SK-N-SH (cell line): ENCODE data around the gene AP1S1. TPM values are rescaled to one million over a fixed set of nuclear protein-coding genes. Genes with fewer than 3 reads are reported as not detected.

Experiments used
- CTCF ChIA-PET: fragments of 300-600, 350-600 bp; formaldehyde crosslinking; extraction: SDS; loops from one replicate; lab custom pipeline; 2021; lab: Yijun Ruan, JAX
- POLR2A ChIA-PET: fragments of 350-600 bp; sonication (Branson Sonifier 250); formaldehyde crosslinking; extraction: SDS; loops from one replicate; lab custom pipeline; 2020; ENCODE audit warnings: antibody characterized with exemption, inconsistent platforms; lab: Yijun Ruan, JAX
- DNase-seq: peaks from one replicate; pipeline ENCODE4 v3.0.0; 2012
- H2AFZ ChIP-seq: fragments of 200-600 bp; sonication (generic); 2 replicates; pipeline ENCODE4 v1.8.1; 2016; ENCODE audit warnings: antibody characterized with exemption, mild to moderate bottlenecking, low read depth
- H3F3A ChIP-seq: fragments of 200-600 bp; sonication (generic); replicated peaks from 2 replicates; pipeline ENCODE3; 2016; ENCODE audit warnings: antibody characterized with exemption, mild to moderate bottlenecking; ENCODE audit not compliant: insufficient read depth
- H3K27ac ChIP-seq, 2 experiments: fragments of 200-500 bp in 1 of 2; fragments of 200-600 bp in 1 of 2; sonication (Bioruptor generic) in 1 of 2; sonication (generic), shearing (Covaris generic) in 1 of 2; 2 replicates each; pipeline versions ENCODE4 v1.5.1 to v1.6.1; 2014 to 2016; ENCODE audit warnings: low read depth in 2 of 2, inconsistent platforms in 1 of 2, low read length in 1 of 2, mild to moderate bottlenecking in 1 of 2, mixed read lengths in 1 of 2
- H3K27me3 ChIP-seq: fragments of 200-600 bp; sonication (generic), shearing (Covaris generic); 2 replicates; pipeline ENCODE4 v1.6.1; 2016; ENCODE audit warnings: mixed run types; ENCODE audit not compliant: insufficient read depth
- H3K36me3 ChIP-seq, 2 experiments: fragments of 200-500 bp in 1 of 2; fragments of 200-600 bp in 1 of 2; sonication (Bioruptor generic) in 1 of 2; sonication (generic) in 1 of 2; replicated peaks in 1 of 2; 2 replicates each; pipeline versions ENCODE3 to v1.5.1; 2014 to 2016; ENCODE audit warnings: low read length in 1 of 2, mild to moderate bottlenecking in 1 of 2; ENCODE audit not compliant: insufficient read depth in 2 of 2, control insufficient read depth in 1 of 2
- H3K4me1 ChIP-seq, 2 experiments: fragments of 200-500 bp in 1 of 2; fragments of 200-600 bp in 1 of 2; sonication (Bioruptor generic) in 1 of 2; sonication (generic), shearing (Covaris generic) in 1 of 2; 2 replicates each; pipeline versions ENCODE4 v1.5.1 to v1.6.1; 2014 to 2016; ENCODE audit warnings: low read depth in 1 of 2, low read length in 1 of 2, mixed run types in 1 of 2; ENCODE audit not compliant: insufficient read depth in 2 of 2, control insufficient read depth in 1 of 2
- H3K4me2 ChIP-seq: fragments of 200-600 bp; sonication (generic), shearing (Covaris generic); 2 replicates; pipeline ENCODE4 v1.6.1; 2017; ENCODE audit warnings: mixed run types
- H3K4me3 ChIP-seq, 2 experiments: fragments of 200-500 bp in 1 of 2; fragments of 200-600 bp in 1 of 2; sonication (Bioruptor generic) in 1 of 2; sonication (generic), shearing (Covaris generic) in 1 of 2; 2 replicates each; pipeline versions ENCODE4 v1.5.1 to v1.8.1; 2014 to 2016; ENCODE audit warnings: low read depth in 2 of 2, inconsistent platforms in 1 of 2, low read length in 1 of 2, mild to moderate bottlenecking in 1 of 2, mixed read lengths in 1 of 2, moderate library complexity in 1 of 2
- H3K79me2 ChIP-seq: fragments of 200-600 bp; sonication (generic); 2 replicates; pipeline ENCODE4 v1.8.1; 2017; ENCODE audit warnings: mild to moderate bottlenecking; ENCODE audit not compliant: insufficient read depth
- H3K9ac ChIP-seq: fragments of 200-600 bp; sonication (generic); 2 replicates; pipeline ENCODE4 v1.6.1; 2017; ENCODE audit warnings: mixed run types
- H3K9me2 ChIP-seq: fragments of 200-600 bp; sonication (generic); 2 replicates; pipeline ENCODE4 v1.6.1; 2017; ENCODE audit warnings: mixed run types
- H3K9me3 ChIP-seq: fragments of 200-600 bp; sonication (generic); 2 replicates; pipeline ENCODE4 v1.6.1; 2017; ENCODE audit warnings: mixed run types, mild to moderate bottlenecking, moderate library complexity
- H4K20me1 ChIP-seq: fragments of 200-600 bp; sonication (generic); 2 replicates; pipeline ENCODE4 v1.6.1; 2017; ENCODE audit warnings: mild to moderate bottlenecking, mixed run types; ENCODE audit not compliant: insufficient read depth
- CHD2 ChIP-seq: fragments of 150-350 bp; IDR thresholded peaks from 2 replicates; pipeline ENCODE4 v1.6.1; 2018; ENCODE audit warnings: low read length; ENCODE audit not compliant: partially characterized antibody
- EZH2phosphoT487 ChIP-seq: fragments of 200-600 bp; sonication (generic); IDR thresholded peaks from 2 replicates; pipeline ENCODE4 v1.6.1; 2017; ENCODE audit warnings: low read depth, mixed run types, mild to moderate bottlenecking, antibody characterized with exemption, moderate library complexity, borderline replicate concordance
- FOXJ3 ChIP-seq: sonication (generic); formaldehyde crosslinking; IDR thresholded peaks from 2 replicates; pipeline ENCODE4 v1.5.1; 2020; ENCODE audit warnings: mild to moderate bottlenecking, missing genetic modification reagents
- MAX ChIP-seq: IDR thresholded peaks from 2 replicates; pipeline ENCODE4 v1.4.0; 2012; ENCODE audit warnings: low read depth
- MEF2A ChIP-seq: IDR thresholded peaks from 2 replicates; pipeline ENCODE4 v1.4.0; 2012; ENCODE audit warnings: low read depth, borderline replicate concordance
- MXI1 ChIP-seq: IDR thresholded peaks from 2 replicates; pipeline ENCODE4 v1.6.1; 2012; ENCODE audit warnings: mild to moderate bottlenecking, low read depth, low read length, improper control_type of control experiment
- NFIC ChIP-seq: IDR thresholded peaks from 2 replicates; pipeline ENCODE4 v1.4.0; 2012; ENCODE audit warnings: borderline replicate concordance
- PBX3 ChIP-seq: IDR thresholded peaks from 2 replicates; pipeline ENCODE4; 2012
- POLR2AphosphoS5 ChIP-seq: IDR thresholded peaks from 2 replicates; pipeline ENCODE4 v1.6.1; 2012; ENCODE audit warnings: low read depth, low read length
- RCOR1 ChIP-seq: fragments of 150-350 bp; IDR thresholded peaks from 2 replicates; pipeline ENCODE4 v1.6.1; 2017; ENCODE audit warnings: antibody characterized with exemption, low read length
- RFX5 ChIP-seq: IDR thresholded peaks from 2 replicates; pipeline ENCODE4 v1.6.1; 2012; ENCODE audit warnings: mild to moderate bottlenecking, improper control_type of control experiment, low read length
- RXRA ChIP-seq: IDR thresholded peaks from 2 replicates; pipeline ENCODE4 v1.4.0; 2012; ENCODE audit warnings: low read depth, mild to moderate bottlenecking, borderline replicate concordance
- SIN3A ChIP-seq: IDR thresholded peaks from 2 replicates; pipeline ENCODE4 v1.6.1; 2012; ENCODE audit warnings: low read depth, mild to moderate bottlenecking, low read length, moderate library complexity, borderline replicate concordance
- SMC3 ChIP-seq: IDR thresholded peaks from 2 replicates; pipeline ENCODE4 v1.6.1; 2012; ENCODE audit warnings: low read depth, low read length, improper control_type of control experiment
- TAF1 ChIP-seq: IDR thresholded peaks from 2 replicates; pipeline ENCODE4 v1.6.1; 2012; ENCODE audit warnings: low read depth, mild to moderate bottlenecking, low read length, moderate library complexity, borderline replicate concordance
- TCF12 ChIP-seq: IDR thresholded peaks from 2 replicates; pipeline ENCODE4 v1.4.0; 2012
- TEAD4 ChIP-seq: IDR thresholded peaks from 2 replicates; pipeline ENCODE4 v1.4.0; 2012; ENCODE audit warnings: mild to moderate bottlenecking, borderline replicate concordance; ENCODE audit not compliant: insufficient read depth
- USF2 ChIP-seq: fragments of 150-350 bp; IDR thresholded peaks from 2 replicates; pipeline ENCODE4 v1.6.1; 2017; ENCODE audit warnings: antibody characterized with exemption, low read length, low read depth, borderline replicate concordance
- YY1 ChIP-seq: IDR thresholded peaks from 2 replicates; pipeline ENCODE4 v1.4.0; 2012; ENCODE audit warnings: low read depth, mild to moderate bottlenecking
- ZBTB33 ChIP-seq: IDR thresholded peaks from 2 replicates; pipeline ENCODE4 v1.4.0; 2012; ENCODE audit warnings: low read depth, borderline replicate concordance
- WGBS: methylation state at CpG from one replicate; pipeline ENCODE4 v1.1.6; 2017; ENCODE audit warnings: low lambda C conversion rate; 5-methylcytosine and 5-hydroxymethylcytosine counted together
- polyA plus RNA-seq, 3 experiments: library from polyadenylated mRNA; depleted of rRNA; stranded (reverse); fragments of >200 nt; gene quantifications; 2 replicates each; pipeline ENCODE4 v1.2.3, GENCODE V29; 2012

The AP1S1 gene
- polyA plus RNA-seq, 1 of the 3 experiments (the other 2 are of a cell fraction), result 616 TPM

- Histone ChIP-seq H3K36me3 (peaks cover 21 to 47% of the 10 kb centered on the region in 2 experiments), H3K9me2 (no peaks in the 10 kb centered on the region), H2AFZ (no peak overlapping the region), H3K9ac (peak overlapping the region; percentile 33; the same call in 1 of the 2 replicates), H3F3A (peaks cover 90% of the 10 kb centered on the region), H3K27me3 (no peaks in the 10 kb centered on the region), H3K9me3 (no peaks in the 10 kb centered on the region), H4K20me1 (peaks cover 54% of the 10 kb centered on the region), H3K4me3 (0 out of 4 replicates have a peak overlapping the region, but pooled peaks of 1 of the 2 experiments have one; percentile 4), H3K4me1 (peaks cover 11 to 26% of the 10 kb centered on the region in 2 experiments; a peak in 3 of 4 replicates), H3K4me2 (peak overlapping the region; percentile 49; the same call in 1 of the 2 replicates), H3K79me2 (0 out of 2 replicates have a peak, but pooled peaks cover 7% of the 10 kb centered on the region), H3K27ac (peak overlapping the region; percentile 71 to 98)
- 85% methylated on average over 9 of the region's 9 CpGs for WGBS
- POLR2A ChIA-PET, result no interaction called here
- CTCF ChIA-PET, result interaction anchor here (0.6 to 4.7 kb wide), 40 partner anchors 10 to 355 kb away, joined by 3 to 49 read pairs (median 4); partner anchors contain the start of genes MOGAT3, PLOD3, SERPINE1 and TRIM56
- TF ChIP-seq FOXJ3 (CRISPR knock-in tag) (no peak), POLR2AphosphoS5 (peak; percentile 6; the same call in 1 of the 2 replicates), TEAD4 (no peak)
- DNase-seq, result no peak
Measured at GRCh38 chr7:101137651-101138212, 16.5 kb upstream of the AP1S1 start.

- Histone ChIP-seq H3K9ac (peak overlapping the region; percentile 33; the same call in 1 of the 2 replicates), H3K4me3 (peak overlapping the region; percentile 3 to 4; a peak in 2 of 4 replicates), H4K20me1 (peaks cover 47% of the 10 kb centered on the region), H3K4me2 (peak overlapping the region; percentile 49; the same call in 1 of the 2 replicates), H3K27ac (peak overlapping the region; percentile 71 to 98), H3K36me3 (peaks cover 19 to 41% of the 10 kb centered on the region in 2 experiments), H3K4me1 (peaks cover 11 to 24% of the 10 kb centered on the region in 2 experiments; a peak in 3 of 4 replicates), H3F3A (peaks cover 87% of the 10 kb centered on the region), H2AFZ (no peak overlapping the region), H3K27me3 (no peaks in the 10 kb centered on the region), H3K9me2 (no peaks in the 10 kb centered on the region), H3K79me2 (0 out of 2 replicates have a peak, but pooled peaks cover under 1% of the 10 kb centered on the region), H3K9me3 (no peaks in the 10 kb centered on the region)
- 1% methylated on average over 16 of the region's 16 CpGs for WGBS
- ChIA-PET CTCF (interaction anchor here (0.6 to 4.7 kb wide), 56 partner anchors 9 to 1059 kb away, joined by 3 to 49 read pairs (median 4); partner anchors contain the start of genes MOGAT3, PLOD3, SERPINE1 and TRIM56), POLR2A (interaction anchor here (0.6 to 1.0 kb wide), 2 partner anchors 44 to 709 kb away, joined by 3 read pairs; no protein-coding TSS in a partner anchor)
- DNase-seq, result peak; percentile 88
- TF ChIP-seq TAF1 (0 out of 2 replicates have a peak, but pooled peaks have one; percentile 26), YY1 (no peak), CHD2 (peak; percentile 45), TCF12 (peak; percentile 91), ZBTB33 (peak; percentile 90), NFIC (peak; percentile 80), MXI1 (peak; percentile 86; the same call in 1 of the 2 replicates), SIN3A (peak; percentile 97), POLR2AphosphoS5 (peak; percentile 84), SMC3 (peak; percentile 43), PBX3 (peak; percentile 85), EZH2phosphoT487 (no peak), TEAD4 (peak; percentile 83; the same call in 1 of the 2 replicates), MAX (peak; percentile 93), RCOR1 (no peak), RXRA (peak; percentile 96; the same call in 1 of the 2 replicates), RFX5 (no peak), MEF2A (peak; percentile 64; the same call in 1 of the 2 replicates), USF2 (no peak; the same call in 1 of the 2 replicates)
Measured at GRCh38 chr7:101138213-101138870, 15.9 kb upstream of the AP1S1 start.
